Effector memory CD8-positive, alpha-beta T cell (primary cell): Measurements from ENCODE around the gene WDFY3.

Experiments used
- ATAC-seq: fragments of 150-1000 bp; cut with Tn5 transposase; replicated peaks from 2 replicates; pipeline ENCODE4 v1.10.0; 2021; ENCODE audit warnings: mild to moderate bottlenecking, moderate library complexity
- DNase-seq, 3 experiments: peaks; one replicate each; pipeline ENCODE4 v3.0.0; 2021
- H3K27ac Mint-ChIP-seq, 2 donors: one replicate each; pipeline ENCODE4 v1.8.0; 2022; ENCODE audit warnings: mild to moderate bottlenecking in 2 of 2, mixed read lengths in 2 of 2, moderate library complexity in 2 of 2
- H3K27me3 Mint-ChIP-seq, 2 donors: one replicate each; pipeline ENCODE4 v1.8.0; 2022; ENCODE audit warnings: mixed read lengths in 2 of 2
- H3K36me3 Mint-ChIP-seq: one replicate; pipeline ENCODE4 v1.8.0; 2022; ENCODE audit warnings: mild to moderate bottlenecking, moderate library complexity, mixed read lengths; ENCODE audit not compliant: insufficient read depth
- H3K4me1 Mint-ChIP-seq, 2 donors: one replicate each; pipeline ENCODE4 v1.8.0; 2022; ENCODE audit warnings: low read depth in 2 of 2, mixed read lengths in 2 of 2
- H3K4me3 Mint-ChIP-seq, 2 donors: one replicate each; pipeline ENCODE4 v1.8.0; 2022; ENCODE audit warnings: mild to moderate bottlenecking in 2 of 2, mixed read lengths in 2 of 2, moderate library complexity in 2 of 2
- H3K9me3 Mint-ChIP-seq, 2 donors: one replicate each; pipeline ENCODE4 v1.8.0; 2022; ENCODE audit warnings: mixed read lengths in 2 of 2

Gene WDFY3

DNA sequence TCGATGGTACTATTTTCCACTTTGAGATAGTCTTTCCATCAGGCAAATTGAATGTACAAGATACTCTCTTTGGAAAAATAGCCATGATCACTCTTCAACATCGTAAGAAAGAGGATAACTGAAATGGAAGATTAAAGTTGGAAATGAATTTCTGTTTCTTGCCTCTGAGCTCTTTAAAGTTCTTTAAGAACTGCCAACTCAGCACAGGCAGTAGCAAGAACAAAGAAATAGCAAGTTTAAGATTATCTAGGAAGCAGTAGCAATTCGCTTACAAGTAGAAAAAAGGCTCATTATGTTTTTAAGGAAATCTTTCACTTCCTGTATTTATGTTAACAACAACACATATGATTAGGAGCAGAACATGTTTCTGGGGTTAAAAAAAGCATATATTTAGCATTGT, 255.9 kb downstream of the WDFY3 start:
- H3K36me3 Mint-ChIP-seq, result no peaks in the 10 kb centered on the region
- H3K4me3 Mint-ChIP-seq, result no peak overlapping the region
- ATAC-seq (no peak), DNase-seq (no peak)
- no peaks in the 10 kb centered on the region for H3K27me3 Mint-ChIP-seq
- H3K27ac Mint-ChIP-seq, result no peak overlapping the region
- H3K9me3 Mint-ChIP-seq, result no peaks in the 10 kb centered on the region
- no peaks in the 10 kb centered on the region for H3K4me1 Mint-ChIP-seq

DNA sequence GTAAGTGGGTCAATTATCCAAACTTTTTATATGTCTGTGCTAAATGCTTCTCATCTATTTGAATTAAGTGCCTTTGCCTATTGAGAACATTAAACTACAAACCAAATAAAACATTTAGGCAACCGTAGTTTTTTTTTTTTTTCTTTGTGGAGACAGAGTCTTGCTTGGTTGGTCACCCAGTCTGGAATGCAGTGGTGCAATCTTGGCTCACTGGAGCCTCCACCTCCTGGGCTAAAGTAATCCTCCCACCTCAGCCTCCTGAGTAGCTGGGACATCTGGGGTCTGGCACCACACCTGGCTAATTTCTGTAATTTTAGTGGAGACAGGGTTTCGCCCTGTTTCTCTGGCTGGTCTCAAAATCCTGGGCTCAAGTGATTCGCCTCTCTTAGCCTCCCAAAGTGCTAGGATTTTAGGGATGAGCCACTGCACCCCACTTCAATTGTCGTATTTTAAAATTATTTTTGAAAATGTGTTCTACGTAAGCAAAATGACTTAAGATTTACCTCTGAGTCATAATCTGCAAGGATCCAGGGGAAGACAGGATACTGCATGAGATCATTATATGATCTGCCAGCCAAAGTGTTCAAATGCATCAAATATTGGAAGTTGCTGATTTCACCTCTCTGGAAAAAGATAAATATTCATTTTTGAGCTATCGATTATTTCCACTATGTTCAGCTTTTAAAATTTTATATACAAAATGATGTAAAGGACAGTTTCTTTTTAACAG, 257.9 kb downstream of the WDFY3 start:
- H3K4me3 Mint-ChIP-seq, result no peak overlapping the region
- no peaks in the 10 kb centered on the region for H3K36me3 Mint-ChIP-seq
- no peaks in the 10 kb centered on the region for H3K9me3 Mint-ChIP-seq
- no peak for DNase-seq
- H3K4me1 Mint-ChIP-seq, result no peaks in the 10 kb centered on the region
- H3K27ac Mint-ChIP-seq, result no peak overlapping the region
- no peak for ATAC-seq
- no peaks in the 10 kb centered on the region for H3K27me3 Mint-ChIP-seq

GRCh38 chr4:84706286-84706685, 260.2 kb downstream of the WDFY3 start:
- ATAC-seq, result no peak

GRCh38 chr4:84699001-84699671, 267.4 kb downstream of the WDFY3 start:
- Mint-ChIP-seq H3K27ac (no peak overlapping the region), H3K9me3 (peaks cover 0 to 2% of the 10 kb centered on the region in 2 donors), H3K36me3 (no peaks in the 10 kb centered on the region), H3K4me3 (no peak overlapping the region), H3K4me1 (no peaks in the 10 kb centered on the region), H3K27me3 (no peaks in the 10 kb centered on the region)
- no peak for ATAC-seq
- DNase-seq, result no peak

More at GRCh38 chr4:84706286-84706685, 260.2 kb downstream of the WDFY3 start:
- Mint-ChIP-seq H3K36me3 (no peaks in the 10 kb centered on the region), H3K4me1 (no peaks in the 10 kb centered on the region), H3K27ac (no peak overlapping the region), H3K27me3 (no peaks in the 10 kb centered on the region), H3K9me3 (no peaks in the 10 kb centered on the region), H3K4me3 (no peak overlapping the region)
- DNase-seq, result no peak

GRCh38 chr4:84697615-84698201, 268.8 kb downstream of the WDFY3 start:
- DNase-seq (no peak), ATAC-seq (no peak)
- Mint-ChIP-seq H3K36me3 (no peaks in the 10 kb centered on the region), H3K4me3 (no peak overlapping the region), H3K27me3 (no peaks in the 10 kb centered on the region), H3K9me3 (peaks cover 0 to 2% of the 10 kb centered on the region in 2 donors), H3K4me1 (no peaks in the 10 kb centered on the region), H3K27ac (no peak overlapping the region)

DNA sequence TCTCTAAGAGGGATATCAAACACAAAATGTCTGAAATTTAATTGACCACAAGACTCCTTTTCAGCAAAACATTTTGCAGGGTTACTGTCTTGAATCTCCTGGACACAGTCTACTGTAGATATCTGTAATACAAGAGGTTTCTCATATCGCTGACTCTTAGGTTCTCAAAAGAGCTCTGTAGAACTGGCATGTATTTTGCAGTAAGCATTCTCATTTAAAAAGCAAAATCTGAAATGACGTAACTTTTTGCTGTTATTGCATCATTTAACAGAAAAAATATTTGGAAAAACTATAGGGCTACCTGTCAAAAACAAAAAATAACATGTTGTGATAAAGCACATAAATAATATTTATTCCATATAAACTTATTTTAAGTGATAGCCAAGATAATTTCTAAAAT, 269.3 kb downstream of the WDFY3 start:
- H3K4me3 Mint-ChIP-seq, result no peak overlapping the region
- H3K27ac Mint-ChIP-seq, result no peak overlapping the region
- ATAC-seq (no peak), DNase-seq (no peak)
- H3K9me3 Mint-ChIP-seq, result peaks cover 0 to 2% of the 10 kb centered on the region in 2 donors
- no peaks in the 10 kb centered on the region for H3K4me1 Mint-ChIP-seq
- H3K36me3 Mint-ChIP-seq, result no peaks in the 10 kb centered on the region
- no peaks in the 10 kb centered on the region for H3K27me3 Mint-ChIP-seq

GRCh38 chr4:84691800-84692199, 274.7 kb downstream of the WDFY3 start:
- H3K4me1 Mint-ChIP-seq, result no peaks in the 10 kb centered on the region
- H3K27me3 Mint-ChIP-seq, result no peaks in the 10 kb centered on the region
- ATAC-seq (no peak), DNase-seq (no peak)
- H3K9me3 Mint-ChIP-seq, result peaks cover 0 to 5% of the 10 kb centered on the region in 2 donors
- H3K4me3 Mint-ChIP-seq, result no peak overlapping the region
- H3K27ac Mint-ChIP-seq, result no peak overlapping the region
- H3K36me3 Mint-ChIP-seq, result no peaks in the 10 kb centered on the region

DNA sequence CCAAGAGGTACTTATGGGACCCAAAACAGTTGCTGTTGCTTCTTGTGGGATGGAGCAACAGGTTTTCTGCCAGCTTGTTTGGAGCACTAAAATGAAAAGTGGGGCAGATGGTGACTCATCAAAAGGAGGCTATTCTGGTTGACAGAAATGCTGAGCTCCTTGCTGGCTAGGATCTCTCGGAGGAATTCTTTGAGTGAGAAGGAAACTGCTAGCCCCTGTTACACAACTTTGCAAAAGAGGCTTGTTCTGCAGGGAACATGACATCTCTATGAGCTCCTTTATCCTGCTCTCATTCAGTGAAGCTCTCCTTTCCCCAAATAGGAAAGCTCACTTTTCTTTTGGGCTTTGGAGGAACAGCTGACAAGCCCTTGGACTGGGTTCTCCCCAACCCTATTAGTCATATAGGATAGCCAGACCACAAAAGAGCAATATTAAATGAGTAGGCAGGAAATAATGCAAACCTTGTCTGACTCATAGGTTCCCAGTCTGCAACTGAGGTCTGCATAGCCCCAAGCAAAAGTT, 275.3 kb downstream of the WDFY3 start:
- Mint-ChIP-seq H3K4me3 (no peak overlapping the region), H3K27ac (no peak overlapping the region), H3K36me3 (no peaks in the 10 kb centered on the region), H3K4me1 (no peaks in the 10 kb centered on the region), H3K9me3 (peaks cover 0 to 5% of the 10 kb centered on the region in 2 donors), H3K27me3 (no peaks in the 10 kb centered on the region)
- ATAC-seq (no peak), DNase-seq (no peak)

GRCh38 chr4:84690481-84690880, 276.0 kb downstream of the WDFY3 start:
- ATAC-seq (no peak), DNase-seq (no peak)
- H3K9me3 Mint-ChIP-seq, result peaks cover 0 to 5% of the 10 kb centered on the region in 2 donors
- no peaks in the 10 kb centered on the region for H3K4me1 Mint-ChIP-seq
- H3K27ac Mint-ChIP-seq, result no peak overlapping the region
- H3K27me3 Mint-ChIP-seq, result no peaks in the 10 kb centered on the region
- no peak overlapping the region for H3K4me3 Mint-ChIP-seq
- no peaks in the 10 kb centered on the region for H3K36me3 Mint-ChIP-seq

DNA sequence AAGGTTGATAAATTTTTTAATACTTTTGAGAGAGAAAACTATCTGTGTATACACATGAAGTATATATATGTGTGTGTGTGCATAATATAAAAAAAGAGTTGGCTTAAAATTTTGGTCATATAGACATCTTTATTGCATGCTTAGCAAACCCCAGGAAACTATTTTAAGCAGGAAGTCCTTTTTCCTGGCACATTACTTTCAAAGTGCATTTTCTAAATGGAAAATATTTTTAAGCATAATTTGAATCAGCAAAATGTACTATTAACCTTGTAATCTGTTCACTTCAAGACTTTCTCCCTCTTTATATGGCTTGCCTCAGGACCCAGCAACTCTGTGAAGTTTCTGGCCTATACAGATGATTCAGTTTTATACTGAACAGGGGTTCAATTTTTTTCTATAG, 277.3 kb downstream of the WDFY3 start:
- H3K9me3 Mint-ChIP-seq, result peaks cover 0 to 4% of the 10 kb centered on the region in 2 donors
- H3K4me3 Mint-ChIP-seq, result no peak overlapping the region
- no peak overlapping the region for H3K27ac Mint-ChIP-seq
- ATAC-seq (no peak), DNase-seq (no peak)
- H3K27me3 Mint-ChIP-seq, result no peaks in the 10 kb centered on the region
- no peaks in the 10 kb centered on the region for H3K4me1 Mint-ChIP-seq
- H3K36me3 Mint-ChIP-seq, result no peaks in the 10 kb centered on the region

DNA sequence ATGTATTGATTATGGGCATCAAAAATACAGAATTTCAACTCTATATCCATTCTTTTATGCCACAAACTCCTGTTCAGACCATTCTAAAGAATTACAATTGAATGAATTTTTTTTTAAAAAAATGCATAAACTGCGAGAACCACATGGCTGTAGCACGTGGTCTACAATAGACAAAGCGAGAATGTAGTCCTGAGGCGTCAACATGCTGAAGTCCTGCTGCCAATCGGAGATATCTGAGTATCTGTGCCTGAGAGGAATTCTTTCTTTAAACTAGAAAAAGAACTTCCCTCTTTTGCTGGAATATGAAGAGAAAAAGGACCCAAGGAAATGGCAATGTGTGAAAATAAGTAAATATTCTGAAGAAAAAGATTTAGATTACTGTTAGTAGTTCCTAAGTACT, 277.9 kb downstream of the WDFY3 start:
- Mint-ChIP-seq H3K36me3 (no peaks in the 10 kb centered on the region), H3K27ac (no peak overlapping the region), H3K4me1 (no peaks in the 10 kb centered on the region), H3K4me3 (no peak overlapping the region), H3K27me3 (no peaks in the 10 kb centered on the region), H3K9me3 (peaks cover 0 to 4% of the 10 kb centered on the region in 2 donors)
- no peak for DNase-seq
- ATAC-seq, result no peak

DNA sequence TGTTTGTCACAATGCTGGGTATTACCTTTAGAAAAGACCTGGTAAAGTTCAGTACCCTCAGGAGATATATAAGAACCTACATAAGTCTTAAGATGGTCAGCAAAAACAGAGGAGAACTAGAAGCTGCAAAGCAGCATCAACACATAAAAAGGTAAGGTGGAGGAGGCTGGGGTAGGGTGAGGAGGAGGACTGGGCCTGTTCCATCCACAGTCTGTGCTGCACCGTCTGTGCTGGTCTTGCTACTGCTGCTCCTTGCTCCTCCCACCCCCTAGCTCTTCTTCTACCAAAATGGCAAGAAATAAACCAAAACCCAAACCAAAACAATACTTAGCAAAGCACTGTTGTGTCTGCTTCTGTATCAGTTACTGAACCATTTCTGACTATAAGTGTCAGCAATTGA, 281.4 kb downstream of the WDFY3 start:
- ATAC-seq (no peak), DNase-seq (no peak)
- no peak overlapping the region for H3K4me3 Mint-ChIP-seq
- peaks cover 0 to 4% of the 10 kb centered on the region in 2 donors for H3K9me3 Mint-ChIP-seq
- no peaks in the 10 kb centered on the region for H3K36me3 Mint-ChIP-seq
- no peak overlapping the region for H3K27ac Mint-ChIP-seq
- no peaks in the 10 kb centered on the region for H3K27me3 Mint-ChIP-seq
- H3K4me1 Mint-ChIP-seq, result no peaks in the 10 kb centered on the region

- no peaks in the 10 kb centered on the region for H3K4me1 Mint-ChIP-seq
- no peak overlapping the region for H3K4me3 Mint-ChIP-seq
- H3K36me3 Mint-ChIP-seq, result no peaks in the 10 kb centered on the region
- no peak overlapping the region for H3K27ac Mint-ChIP-seq
- DNase-seq, result no peak
- H3K9me3 Mint-ChIP-seq, result peaks cover 0 to 4% of the 10 kb centered on the region in 2 donors
- ATAC-seq, result no peak
- no peaks in the 10 kb centered on the region for H3K27me3 Mint-ChIP-seq
Observed at GRCh38 chr4:84684361-84684760, 282.1 kb downstream of the WDFY3 start.
